H1 (cell line): ENCODE results near the gene KRTAP10-3. TPM values are rescaled to one million over a fixed set of nuclear protein-coding genes. Genes with fewer than 3 reads are reported as not detected.

ENCODE experiments used
- E2F6 ChIP-seq: IDR thresholded peaks from 2 replicates; pipeline ENCODE4 v1.6.1; 2012; ENCODE audit warnings: inconsistent platforms
- POLR2AphosphoS5 ChIP-seq: IDR thresholded peaks from 2 replicates; pipeline ENCODE4 v1.6.1; 2011; ENCODE audit warnings: low read depth, low read length
- USF2 ChIP-seq: IDR thresholded peaks from 2 replicates; pipeline ENCODE4 v1.6.1; 2011; ENCODE audit warnings: low read length, improper control_type of control experiment
- polyA plus RNA-seq, 7 experiments: library from polyadenylated mRNA; depleted of rRNA in 3 of 7; stranded (reverse) in 5 of 7; unstranded in 2 of 7; fragments of >200 nt in 5 of 7; fragments of 200-250 nt in 2 of 7; gene quantifications; 1 replicate in 5 of 7; 2 replicates in 1 of 7; 4 replicates in 1 of 7; pipeline versions ENCODE4 v1.2.1 to v1.2.3, GENCODE V29; 2011 to 2013; ENCODE audit warnings: missing spikeins in 2 of 7, mixed read lengths in 2 of 7
- total RNA-seq: library from RNA; stranded (reverse); fragmentation: NEBNext Ultra II Directional; extraction: Animal tissue kit (Norgen Biotek cat#: 25700); gene quantifications from 2 replicates; pipeline ENCODE4 v1.2.1, GENCODE V29; 2021

KRTAP10-3 gene
- total and polyA plus RNA-seq, 2 of the 8 experiments (the other 6 are each of a cell fraction or from before 2014, with no cell fraction given) = not detected

- TF ChIP-seq USF2 = no peak
- TF ChIP-seq E2F6 = no peak
- no peak for TF ChIP-seq POLR2AphosphoS5
Measured at GRCh38 chr21:44582055-44582454, 23.5 kb upstream of the KRTAP10-3 start (continued).
